ENCODE measurements around the gene FARP1. TPM values are rescaled to one million over a fixed set of nuclear protein-coding genes. Genes with fewer than 3 reads are reported as not detected.

FARP1 gene
- total and polyA plus RNA-seq, 7 donors = 6.9 to 96.4 (median 32.9) TPM

GRCh38 chr13:98253526-98253925 is 110.6 kb downstream of the FARP1 start:
- Histone ChIP-seq H3K27me3 (no peaks in the 10 kb centered on the region), H3K27ac (peak overlapping the region in 3 of 4 donors; percentile 55 to 70 (median 57)), H3K36me3 (no peaks in the 10 kb centered on the region), H3K9me3 (no peaks in the 10 kb centered on the region), H3K4me3 (no peak overlapping the region), H3K4me1 (peaks cover 0 to 35% (median 22%) of the 10 kb centered on the region in 4 donors)
- 55 to 63% methylated on average over 7 of the region's 7 CpGs for WGBS, 2 donors
- intact Hi-C loops (cut with DNase I) = no loop called here
- no peak for DNase-seq
- TF ChIP-seq POLR2AphosphoS5 (IDR thresholded peaks at IDR 0.05) (no peak), EP300 (IDR thresholded peaks at IDR 0.05) (no peak), CTCF (IDR thresholded peaks at IDR 0.05) (no peak), POLR2A (IDR thresholded peaks at IDR 0.05) (no peak)

- TF ChIP-seq CTCF (IDR thresholded peaks at IDR 0.05) = no peak
- no peak for TF ChIP-seq EP300 (IDR thresholded peaks at IDR 0.05)
- TF ChIP-seq POLR2AphosphoS5 (IDR thresholded peaks at IDR 0.05) = no peak
- no peak for TF ChIP-seq POLR2A (IDR thresholded peaks at IDR 0.05)
- intact Hi-C loops (cut with DNase I) = no loop called here
- WGBS, 2 donors = 87 to 92% methylated on average over 2 of the region's 2 CpGs
- H3K27ac ChIP-seq = no peak overlapping the region
- H3K36me3 ChIP-seq = no peaks in the 10 kb centered on the region
- H3K4me1 ChIP-seq = peaks cover 0 to 35% (median 22%) of the 10 kb centered on the region in 4 donors
- no peak for DNase-seq
- no peaks in the 10 kb centered on the region for H3K9me3 ChIP-seq
- no peaks in the 10 kb centered on the region for H3K27me3 ChIP-seq
- H3K4me3 ChIP-seq = no peak overlapping the region
Measured at GRCh38 chr13:98254513-98254912, 111.6 kb downstream of the FARP1 start.

GRCh38 chr13:98258226-98258625 is 115.3 kb downstream of the FARP1 start:
- Histone ChIP-seq H3K9me3 (no peaks in the 10 kb centered on the region), H3K27me3 (no peaks in the 10 kb centered on the region), H3K4me1 (peaks cover 0 to 55% (median 28%) of the 10 kb centered on the region in 4 donors), H3K36me3 (no peaks in the 10 kb centered on the region), H3K27ac (peak overlapping the region in 1 of 4 donors; percentile 73), H3K4me3 (no peak overlapping the region)
- TF ChIP-seq EP300 (IDR thresholded peaks at IDR 0.05) (no peak), POLR2A (IDR thresholded peaks at IDR 0.05) (no peak), POLR2AphosphoS5 (IDR thresholded peaks at IDR 0.05) (no peak), CTCF (IDR thresholded peaks at IDR 0.05) (no peak)
- no peak for DNase-seq
- intact Hi-C loops (cut with DNase I) = no loop called here
- WGBS, 2 donors = 81 to 93% methylated on average over 4 of the region's 4 CpGs

DNA sequence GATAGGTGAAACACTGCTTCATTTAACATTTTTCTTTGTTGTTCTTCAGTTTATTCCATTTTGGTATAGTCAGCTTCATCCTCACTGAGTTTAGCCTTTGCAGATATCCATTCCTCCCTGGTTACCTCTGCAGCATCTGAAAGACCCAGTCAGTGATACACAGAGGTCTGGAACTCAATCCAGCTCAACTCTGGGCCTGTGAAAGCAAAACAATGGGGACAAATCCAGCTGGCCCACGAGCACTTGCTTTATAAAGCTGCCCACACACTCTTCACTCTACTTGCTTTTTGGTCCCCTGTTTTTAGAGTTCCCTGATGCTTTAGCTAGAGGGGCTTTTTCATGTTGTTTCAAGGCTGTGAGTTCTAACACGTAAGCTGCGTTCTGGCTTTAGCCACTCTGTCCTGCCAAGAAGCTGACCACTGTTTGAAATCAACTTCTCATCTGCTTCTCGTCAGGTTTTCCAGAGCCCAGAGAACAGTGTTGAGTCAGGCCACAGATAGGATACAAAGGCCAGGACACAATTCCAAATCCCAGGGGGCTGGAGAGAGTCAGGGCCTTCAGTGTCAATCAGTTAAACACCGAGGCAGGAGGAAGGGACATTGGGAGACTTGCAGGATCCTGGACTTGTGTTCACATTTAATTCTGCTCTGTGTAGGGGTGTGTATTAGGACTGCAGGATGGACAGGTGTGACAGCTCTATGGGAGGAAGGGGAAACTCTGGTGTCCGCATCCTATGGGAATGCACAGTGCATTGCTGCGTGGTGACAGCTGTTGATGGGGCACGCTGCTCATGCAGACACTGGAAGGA is 117.7 kb downstream of the FARP1 start:
- TF ChIP-seq POLR2AphosphoS5 (IDR thresholded peaks at IDR 0.05) (peak in 3 of 4 donors; percentile 24 to 75 (median 71)), EP300 (IDR thresholded peaks at IDR 0.05) (peak in 1 of 4 donors; percentile 23), POLR2A (IDR thresholded peaks at IDR 0.05) (no peak), CTCF (IDR thresholded peaks at IDR 0.05) (no peak)
- Histone ChIP-seq H3K9me3 (no peaks in the 10 kb centered on the region), H3K36me3 (no peaks in the 10 kb centered on the region), H3K27ac (peak overlapping the region in 3 of 4 donors; percentile 69 to 77 (median 73)), H3K27me3 (no peaks in the 10 kb centered on the region), H3K4me3 (no peak overlapping the region), H3K4me1 (peaks cover 0 to 48% (median 20%) of the 10 kb centered on the region in 4 donors)
- 73 to 77% methylated on average over 8 of the region's 8 CpGs for WGBS, 2 donors
- intact Hi-C loops (cut with DNase I) = no loop called here
- DNase-seq = no peak

All from sigmoid colon (tissue), 7 donors.